NCI-H2081 (cell line): Measurements from ENCODE around the gene ALK.

Source experiments
- DNase-seq, 2 experiments: peaks; one replicate each; lab custom pipeline; 2025; lab: John Stamatoyannopoulos, UW

ALK gene

GRCh38 chr2:29644949-29645348 lies 276.4 kb downstream of the ALK start:
- no peak for DNase-seq

GRCh38 chr2:29643196-29643595 lies 278.2 kb downstream of the ALK start:
- no peak for DNase-seq

DNA sequence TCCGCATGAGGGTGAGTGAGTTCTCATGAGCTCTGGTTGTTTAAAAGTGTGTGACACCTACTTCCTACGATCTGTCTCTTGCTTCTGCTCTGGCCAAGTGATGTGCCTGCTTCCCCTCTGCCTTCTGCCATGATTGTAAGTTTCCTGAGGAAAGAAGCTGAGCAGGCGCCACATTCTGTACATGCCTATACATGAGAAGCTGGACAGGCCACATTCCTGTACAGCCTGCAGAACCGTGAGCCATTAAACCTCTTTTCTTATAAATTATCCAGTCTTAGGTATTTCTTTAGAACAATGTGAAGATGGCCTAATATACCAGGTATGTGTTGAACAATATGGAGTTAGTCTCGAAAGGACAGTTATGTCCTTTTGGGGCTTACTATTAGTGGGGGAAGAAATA lies 281.0 kb downstream of the ALK start:
- DNase-seq, result no peak

DNA sequence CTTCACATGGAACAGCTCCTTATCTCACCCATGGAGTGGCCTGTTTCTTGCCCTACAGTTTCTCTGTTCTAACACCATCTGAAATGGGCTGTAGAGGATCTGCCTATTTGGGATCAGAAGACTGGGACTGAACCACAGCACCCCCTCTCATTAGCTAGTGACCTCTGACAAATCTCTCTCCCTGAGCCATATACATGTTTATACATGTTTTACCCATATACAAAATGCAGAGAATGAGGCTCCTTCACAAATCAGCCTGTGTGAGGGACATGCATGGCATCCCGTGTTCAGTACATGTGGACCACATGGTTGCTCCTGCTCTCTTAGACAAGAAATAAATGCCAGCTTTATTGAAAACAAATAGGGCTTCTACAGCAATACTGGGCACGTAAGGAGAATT lies 282.7 kb downstream of the ALK start:
- no peak for DNase-seq

- no peak for DNase-seq
Measured at GRCh38 chr2:29634916-29635315, 286.5 kb downstream of the ALK start.

- no peak for DNase-seq
Measured at GRCh38 chr2:29632018-29632417, 289.4 kb downstream of the ALK start.

DNA sequence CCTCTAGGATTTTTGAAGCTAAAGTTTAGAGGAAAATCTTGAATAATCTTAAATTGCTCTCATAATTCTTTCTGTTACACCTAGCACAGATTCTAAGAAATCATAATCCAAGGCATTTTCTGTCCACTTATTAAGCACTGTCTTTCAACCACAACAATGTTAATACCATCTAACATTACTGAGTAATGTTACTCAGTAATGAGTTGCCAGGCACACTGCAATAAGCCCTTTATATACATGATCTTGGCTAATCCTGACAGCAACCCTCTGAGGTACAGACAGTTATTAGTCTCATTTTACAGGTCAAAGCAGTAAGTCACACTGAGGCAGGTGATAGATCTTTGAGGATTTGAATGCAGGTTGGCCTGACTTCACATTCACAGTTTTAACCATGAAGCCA lies 291.9 kb downstream of the ALK start:
- DNase-seq, result no peak

DNA sequence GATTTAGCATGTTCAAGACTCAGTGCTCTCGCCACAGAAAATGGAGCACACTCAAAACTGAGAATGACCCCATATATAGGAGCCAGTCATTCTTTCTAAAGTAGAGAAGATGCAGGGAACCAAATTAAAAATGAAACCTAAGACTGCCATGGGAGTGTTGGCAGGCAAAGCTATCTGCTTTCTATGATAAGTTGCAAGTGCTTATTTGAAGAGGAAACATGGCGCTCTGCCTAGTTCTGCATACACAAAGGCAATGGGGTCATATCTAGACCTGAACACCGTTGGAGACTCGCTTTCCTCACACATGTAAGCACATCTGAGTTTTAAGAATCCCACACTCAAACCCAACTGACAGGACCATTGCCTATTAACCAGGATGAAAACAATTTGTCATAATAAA lies 292.5 kb downstream of the ALK start:
- DNase-seq, result no peak

DNA sequence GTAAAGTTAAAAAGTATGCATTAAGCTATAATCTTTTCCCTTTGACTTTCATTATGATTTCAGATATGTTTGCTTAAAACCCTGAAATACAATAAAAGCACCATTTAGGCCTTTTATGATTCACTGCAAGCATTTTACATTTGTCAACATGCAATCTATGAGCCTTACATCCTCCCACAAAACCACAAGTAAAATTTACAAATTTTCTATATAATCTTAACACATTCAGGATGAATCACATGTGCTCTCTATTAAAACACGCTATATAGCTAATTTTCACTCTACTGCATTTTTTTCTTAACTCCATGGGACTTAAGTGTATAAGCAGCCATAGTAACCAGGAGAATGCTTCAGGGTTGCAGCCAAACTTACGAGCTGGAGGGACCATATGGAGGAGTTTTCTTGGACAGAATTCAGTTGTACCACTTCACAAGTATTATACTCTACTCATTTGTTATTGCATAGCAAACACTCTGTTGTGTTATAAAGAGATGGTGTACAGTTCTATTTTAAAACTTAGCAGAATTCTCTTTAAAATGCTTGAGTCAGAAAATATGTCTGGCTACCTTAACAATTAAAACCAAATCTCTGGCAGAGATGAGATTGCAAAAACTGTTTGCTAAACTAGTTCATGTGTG lies 293.2 kb downstream of the ALK start:
- no peak for DNase-seq

DNA sequence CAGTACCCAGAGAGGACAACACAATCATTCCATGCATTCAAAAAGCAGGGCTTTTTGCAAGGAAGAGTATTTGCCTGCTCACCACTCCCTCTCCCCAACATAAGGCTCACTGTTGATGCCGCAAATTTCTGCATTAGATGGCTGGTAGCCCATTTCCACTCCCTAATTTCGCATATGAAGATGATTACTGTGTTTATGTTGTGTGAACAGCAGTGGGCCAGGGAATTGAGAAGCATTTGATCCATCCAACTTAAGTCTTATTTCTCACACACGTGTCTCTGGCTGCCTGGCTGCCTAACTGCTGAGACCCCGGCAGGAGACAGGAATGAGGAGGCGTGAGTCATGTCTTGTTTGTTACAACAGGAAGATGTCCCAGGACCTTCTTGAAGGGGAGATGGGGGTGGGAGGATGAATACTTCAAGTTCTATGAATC lies 294.1 kb downstream of the ALK start:
- no peak for DNase-seq

DNA sequence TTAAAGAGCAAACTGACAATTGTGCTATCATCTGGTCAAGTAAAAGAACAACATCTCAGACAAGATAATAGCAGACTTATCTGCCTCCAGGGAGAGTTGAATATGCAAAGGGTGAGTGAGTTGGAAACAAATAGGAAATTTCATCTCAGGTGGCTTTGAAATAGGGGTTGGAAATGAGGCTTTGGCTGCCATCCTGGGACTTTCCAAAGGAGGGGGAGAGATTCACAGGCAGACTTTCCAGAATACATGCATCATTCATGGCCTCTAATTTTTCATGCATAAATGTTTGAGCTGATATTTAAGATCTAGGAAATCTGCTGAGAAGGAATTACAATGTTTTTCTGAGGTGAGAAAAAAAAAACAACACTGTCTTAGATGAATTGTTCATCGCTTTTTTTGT lies 300.5 kb downstream of the ALK start:
- no peak for DNase-seq

DNA sequence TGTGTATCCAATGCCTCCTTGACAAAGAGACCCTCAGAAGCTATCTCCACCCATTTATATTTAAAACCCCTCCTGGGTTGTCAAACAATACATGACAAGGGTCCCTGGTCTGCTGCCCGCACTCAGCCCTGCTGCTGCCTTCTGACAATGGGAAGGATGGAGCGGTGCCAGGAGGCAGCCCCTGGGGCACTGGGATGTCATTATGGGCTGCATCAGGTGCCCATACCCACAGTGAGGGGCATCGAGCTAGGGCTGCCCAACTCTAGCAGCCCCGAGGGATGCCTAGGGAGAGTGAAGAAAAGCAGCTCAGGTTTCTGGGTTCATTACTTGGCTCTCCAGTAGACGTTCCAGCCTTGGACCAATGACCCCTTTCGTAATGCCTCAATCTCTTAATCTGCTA lies 301.7 kb downstream of the ALK start:
- no peak for DNase-seq

GRCh38 chr2:29618024-29618423 lies 303.4 kb downstream of the ALK start:
- no peak for DNase-seq

GRCh38 chr2:29617351-29617750 lies 304.0 kb downstream of the ALK start:
- no peak for DNase-seq

DNA sequence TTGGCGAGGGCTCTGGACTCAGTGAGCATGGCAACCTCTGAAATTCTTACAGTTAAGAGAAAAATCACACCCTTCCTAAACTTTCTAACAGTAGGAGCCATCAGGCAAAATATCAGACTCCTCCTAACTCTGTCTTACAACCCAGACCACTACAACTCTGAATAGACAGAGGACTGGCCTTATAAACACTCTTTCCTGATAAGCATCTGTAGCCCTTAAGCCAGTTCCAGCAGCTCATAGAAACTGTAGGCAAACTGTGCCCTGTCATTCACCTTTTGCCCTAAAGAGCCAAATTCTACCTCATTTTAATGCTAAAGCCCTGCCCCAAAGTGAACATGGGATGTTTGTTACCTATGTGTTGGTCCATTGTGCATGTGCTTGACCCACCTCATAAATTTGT lies 304.8 kb downstream of the ALK start:
- no peak for DNase-seq

- no peak for DNase-seq
Measured at GRCh38 chr2:29615841-29616240, 305.5 kb downstream of the ALK start.

GRCh38 chr2:29615183-29615582 lies 306.2 kb downstream of the ALK start:
- DNase-seq, result no peak

DNA sequence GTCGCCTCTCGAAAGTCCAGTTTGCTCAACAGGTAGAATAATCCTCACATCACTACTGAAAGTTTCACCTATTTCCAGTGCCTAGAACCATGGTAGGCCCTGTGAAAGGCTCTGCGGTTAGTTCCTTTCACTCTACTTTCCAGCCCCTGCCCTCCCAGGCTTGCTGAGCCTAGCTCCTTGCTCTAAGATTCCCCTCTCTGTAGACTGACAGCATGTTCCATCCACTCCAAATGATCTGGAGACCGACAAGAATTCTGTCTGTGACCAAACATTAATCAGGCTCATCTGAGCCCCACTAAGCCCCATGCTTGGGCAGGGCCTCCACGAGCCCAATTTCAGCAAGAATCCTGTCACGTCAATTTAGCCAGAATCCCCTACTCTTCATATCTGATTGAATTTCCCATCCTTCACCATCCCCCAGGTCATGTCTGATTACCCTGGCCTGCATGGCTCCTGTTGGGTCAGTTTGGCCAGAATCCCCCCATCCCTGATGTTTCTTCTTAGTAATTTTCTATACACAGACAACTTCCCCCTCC lies 307.0 kb downstream of the ALK start:
- DNase-seq, result no peak

- no peak for DNase-seq
Measured at GRCh38 chr2:29613792-29614266, 307.6 kb downstream of the ALK start.

GRCh38 chr2:29613067-29613466 lies 308.3 kb downstream of the ALK start:
- no peak for DNase-seq

GRCh38 chr2:29612568-29612967 lies 308.8 kb downstream of the ALK start:
- no peak for DNase-seq

DNA sequence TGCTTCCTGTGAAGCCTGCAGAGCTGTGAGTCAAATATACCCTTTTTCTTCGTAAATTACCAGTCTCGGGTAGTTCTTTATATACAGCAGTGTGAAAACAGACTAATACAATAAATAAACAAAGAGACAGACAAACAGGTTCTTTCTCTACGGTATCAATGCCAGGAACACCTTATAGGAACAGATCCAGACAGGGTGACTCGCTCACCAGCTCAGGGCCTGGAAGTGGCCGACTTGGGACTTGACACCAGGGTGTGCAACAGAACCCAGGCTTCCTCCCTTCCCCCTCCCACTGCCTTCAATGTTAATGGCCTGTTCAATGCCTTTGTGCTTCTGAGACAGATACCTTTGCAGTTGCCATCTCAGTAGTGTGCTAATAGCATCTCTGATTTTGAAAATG lies 309.5 kb downstream of the ALK start:
- DNase-seq, result no peak

GRCh38 chr2:29611261-29611660 lies 310.1 kb downstream of the ALK start:
- DNase-seq, result no peak

DNA sequence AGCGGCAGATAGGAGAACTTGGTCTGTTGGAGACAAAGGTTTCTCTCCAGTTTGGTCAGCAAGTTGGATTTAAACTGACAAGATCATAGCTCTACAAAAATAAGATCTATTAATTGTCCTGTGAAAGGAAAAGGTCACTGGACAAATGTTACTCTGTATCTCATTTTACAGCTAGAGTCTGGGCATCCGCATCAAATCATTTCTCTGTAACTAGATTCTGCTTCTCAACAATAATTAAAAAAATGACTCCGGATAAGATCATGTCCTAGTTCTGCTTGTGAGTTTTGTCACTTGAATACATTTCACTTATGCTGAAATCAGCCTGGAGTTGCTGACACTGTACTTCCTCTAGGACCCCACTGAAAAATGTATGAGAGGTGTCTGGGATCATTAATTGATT lies 310.8 kb downstream of the ALK start:
- DNase-seq, result no peak
